Tibial nerve (tissue), 3 donors: ENCODE measurements around the gene CFAP45.

Experiments used
- POLR2A ChIP-seq, 2 donors: fragments of 450-650 bp; IDR thresholded peaks; one replicate each; pipeline ENCODE4 v1.6.1; 2017; ENCODE audit warnings: antibody characterized with exemption in 2 of 2, mild to moderate bottlenecking in 2 of 2, moderate library complexity in 2 of 2
- TF ChIP-seq, protein P1 (sequence below), 5 experiments: fragments of 200-600 bp in 3 of 5; fragments of 450-650 bp in 2 of 5; sonication (generic) in 3 of 5; IDR thresholded peaks; one replicate each; pipeline ENCODE4 v1.5.1; 2016 to 2019; ENCODE audit warnings: antibody characterized with exemption in 5 of 5, mild to moderate bottlenecking in 3 of 5, moderate library complexity in 2 of 5

DNA sequence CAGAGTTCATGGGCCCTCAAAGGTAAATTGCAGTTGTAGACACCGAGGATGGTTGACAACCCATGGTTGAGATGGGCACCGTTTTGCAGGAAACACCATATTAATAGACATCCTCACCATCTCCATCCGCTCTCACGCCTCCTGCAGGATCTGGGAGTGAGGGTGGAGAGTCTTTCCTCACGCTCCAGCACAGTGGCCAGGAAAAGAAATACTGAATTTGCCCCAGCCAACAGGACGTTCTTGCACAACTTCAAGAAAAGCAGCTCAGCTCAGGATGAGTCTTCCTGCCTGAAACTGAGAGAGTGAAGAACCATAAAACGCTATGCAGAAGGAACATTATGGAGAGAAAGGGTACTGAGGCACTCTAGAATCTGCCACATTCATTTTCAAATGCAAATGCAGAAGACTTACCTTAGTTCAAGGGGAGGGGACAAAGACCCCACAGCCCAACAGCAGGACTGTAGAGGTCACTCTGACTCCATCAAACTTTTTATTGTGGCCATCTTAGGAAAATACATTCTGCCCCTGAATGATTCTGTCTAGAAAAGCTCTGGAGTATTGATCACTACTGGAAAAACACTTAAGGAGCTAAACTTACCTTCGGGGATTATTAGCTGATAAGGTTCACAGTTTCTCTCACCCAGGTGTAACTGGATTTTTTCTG lies 64.0 kb downstream of the CFAP45 start:
- TF ChIP-seq, protein P1, sequence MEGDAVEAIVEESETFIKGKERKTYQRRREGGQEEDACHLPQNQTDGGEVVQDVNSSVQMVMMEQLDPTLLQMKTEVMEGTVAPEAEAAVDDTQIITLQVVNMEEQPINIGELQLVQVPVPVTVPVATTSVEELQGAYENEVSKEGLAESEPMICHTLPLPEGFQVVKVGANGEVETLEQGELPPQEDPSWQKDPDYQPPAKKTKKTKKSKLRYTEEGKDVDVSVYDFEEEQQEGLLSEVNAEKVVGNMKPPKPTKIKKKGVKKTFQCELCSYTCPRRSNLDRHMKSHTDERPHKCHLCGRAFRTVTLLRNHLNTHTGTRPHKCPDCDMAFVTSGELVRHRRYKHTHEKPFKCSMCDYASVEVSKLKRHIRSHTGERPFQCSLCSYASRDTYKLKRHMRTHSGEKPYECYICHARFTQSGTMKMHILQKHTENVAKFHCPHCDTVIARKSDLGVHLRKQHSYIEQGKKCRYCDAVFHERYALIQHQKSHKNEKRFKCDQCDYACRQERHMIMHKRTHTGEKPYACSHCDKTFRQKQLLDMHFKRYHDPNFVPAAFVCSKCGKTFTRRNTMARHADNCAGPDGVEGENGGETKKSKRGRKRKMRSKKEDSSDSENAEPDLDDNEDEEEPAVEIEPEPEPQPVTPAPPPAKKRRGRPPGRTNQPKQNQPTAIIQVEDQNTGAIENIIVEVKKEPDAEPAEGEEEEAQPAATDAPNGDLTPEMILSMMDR (IDR thresholded peaks at IDR 0.05), result no peak
- TF ChIP-seq POLR2A (IDR thresholded peaks at IDR 0.05), result no peak
